Small intestine (tissue), 7 donors: ENCODE results near the gene SOD1. TPM values are rescaled to one million over a fixed set of nuclear protein-coding genes. Genes with fewer than 3 reads are reported as not detected.

Experiments
- DNase-seq, 2 donors: peaks; one replicate each; pipeline versions ENCODE4 v3.0.0 to v3.0.0-alpha.2; 2013
- FAIRE-seq: peaks from 2 replicates; lab custom pipeline; 2012; peaks lifted over from hg19 to GRCh38; lab: Jason Lieb, UNC
- H3K27ac ChIP-seq, 3 donors: one replicate each; pipeline ENCODE4 v1.5.1; 2013; ENCODE audit warnings: low read length in 2 of 3, mild to moderate bottlenecking in 2 of 3, control low read depth in 1 of 3, inconsistent platforms in 1 of 3, low read depth in 1 of 3, moderate library complexity in 1 of 3
- H3K27me3 ChIP-seq, 3 donors: one replicate each; pipeline ENCODE4 v1.6.1; 2013; ENCODE audit warnings: low read length in 3 of 3, inconsistent platforms in 1 of 3; ENCODE audit not compliant: control insufficient read depth in 3 of 3, insufficient read depth in 3 of 3
- H3K36me3 ChIP-seq, 3 donors: one replicate each; pipeline ENCODE4 v1.6.1; 2013; ENCODE audit warnings: low read length in 3 of 3, inconsistent platforms in 1 of 3, low read depth in 1 of 3, mild to moderate bottlenecking in 1 of 3, moderate library complexity in 1 of 3; ENCODE audit not compliant: control insufficient read depth in 3 of 3, insufficient read depth in 2 of 3
- H3K4me1 ChIP-seq, 3 donors: one replicate each; pipeline ENCODE4 v1.6.1; 2013; ENCODE audit warnings: low read length in 2 of 3, inconsistent platforms in 1 of 3, low read depth in 1 of 3, mild to moderate bottlenecking in 1 of 3, moderate library complexity in 1 of 3; ENCODE audit not compliant: control insufficient read depth in 3 of 3, insufficient read depth in 2 of 3
- H3K4me3 ChIP-seq, 3 donors: one replicate each; pipeline ENCODE4 v1.5.1; 2013; ENCODE audit warnings: low read length in 3 of 3, control low read depth in 1 of 3, inconsistent platforms in 1 of 3, low read depth in 1 of 3, mild to moderate bottlenecking in 1 of 3, moderate library complexity in 1 of 3
- H3K9me3 ChIP-seq, 2 donors: one replicate each; pipeline ENCODE4 v1.6.1; 2013; ENCODE audit warnings: low read depth in 1 of 2, low read length in 1 of 2; ENCODE audit not compliant: control insufficient read depth in 2 of 2, insufficient read depth in 1 of 2
- WGBS, 3 donors: extraction: QIAGEN DNeasy Blood & Tissue Kit; methylation state at CpG; one replicate each; pipeline ENCODE4 v1.1.7; 2013; 5-methylcytosine and 5-hydroxymethylcytosine counted together
- polyA plus RNA-seq, 4 donors: library from polyadenylated mRNA; stranded (reverse) in 3 of 4; unstranded in 1 of 4; fragments of 200-250 nt in 3 of 4; fragments of 120-200 nt in 1 of 4; gene quantifications; one replicate each; pipeline versions ENCODE4 v1.2.1 to v1.2.3, GENCODE V29; 2013
- donor health status: healthy with polysubstance abuse.
- donor health status: control.
- donor health status: control.
- donor health status: Bipolar disorder and iron deficiency.
- donor health status: healthy.

The SOD1 gene
- polyA plus RNA-seq, 4 donors: 163 to 1,515 (median 759) TPM

DNA sequence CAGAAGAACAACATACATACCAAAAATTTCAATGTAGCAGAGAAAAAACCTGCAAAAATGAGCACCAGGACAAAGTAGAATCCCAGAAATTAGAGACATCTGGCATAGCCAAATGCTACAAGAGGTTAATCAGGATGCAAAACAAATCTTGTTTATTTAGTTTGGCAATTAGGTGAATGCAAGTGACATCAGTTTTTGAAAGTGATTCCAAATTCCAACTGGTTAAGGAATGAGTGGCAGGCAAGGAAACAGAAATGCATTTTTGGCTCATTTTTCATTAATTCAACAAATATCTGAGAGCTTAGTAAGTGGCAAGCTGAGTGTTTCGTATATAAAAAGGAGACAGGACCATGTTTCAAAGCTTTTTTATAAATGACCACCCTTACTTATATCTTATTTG, 51.1 kb downstream of the SOD1 start:
- FAIRE-seq (no peak), DNase-seq (no peak)
- peaks cover 0 to 10% (median 4%) of the 10 kb centered on the region in 3 donors for H3K4me1 ChIP-seq
- no peaks in the 10 kb centered on the region for H3K9me3 ChIP-seq
- H3K27me3 ChIP-seq: no peaks in the 10 kb centered on the region
- H3K27ac ChIP-seq: no peak overlapping the region
- H3K36me3 ChIP-seq: peaks cover 0 to 5% (median 0%) of the 10 kb centered on the region in 3 donors
- 56 to 87% (median 80%) methylated on average over 1 of the region's 1 CpG for WGBS, 3 donors
- H3K4me3 ChIP-seq: no peak overlapping the region

DNA sequence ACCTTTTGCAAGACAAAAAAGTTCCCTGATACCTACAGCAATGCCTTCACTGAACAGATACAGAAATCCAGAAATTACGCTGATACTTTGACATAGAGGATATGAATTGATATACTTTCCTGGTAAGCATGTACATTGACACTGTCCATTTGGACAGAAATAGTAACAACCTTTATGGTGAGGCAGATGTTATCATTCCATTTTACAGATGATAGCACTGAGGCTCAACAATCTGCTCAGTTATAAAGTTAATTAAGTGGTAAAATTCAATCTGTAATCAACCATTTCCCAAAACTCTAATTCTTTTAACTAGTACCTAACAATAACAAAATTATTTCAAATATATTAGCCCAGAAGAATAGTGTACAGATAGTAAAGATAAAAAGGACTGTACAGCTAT, 51.8 kb downstream of the SOD1 start:
- Histone ChIP-seq H3K9me3 (no peaks in the 10 kb centered on the region), H3K4me1 (peaks cover 0 to 10% (median 4%) of the 10 kb centered on the region in 3 donors), H3K27me3 (no peaks in the 10 kb centered on the region), H3K4me3 (no peak overlapping the region), H3K27ac (no peak overlapping the region), H3K36me3 (peaks cover 0 to 2% (median 0%) of the 10 kb centered on the region in 3 donors)
- no peak for DNase-seq
- no peak for FAIRE-seq
- WGBS, 3 donors: 98 to 100% (median 98%) methylated on average over 1 of the region's 1 CpG

- peaks cover 0 to 10% (median 4%) of the 10 kb centered on the region in 3 donors for H3K4me1 ChIP-seq
- 97 to 100% (median 98%) methylated on average over 1 of the region's 1 CpG for WGBS, 3 donors
These were observed 52.3 kb downstream of the SOD1 start for GRCh38 chr21:31711745-31712285.

GRCh38 chr21:31713115-31713514, 53.6 kb downstream of the SOD1 start:
- peaks cover 0 to 10% (median 4%) of the 10 kb centered on the region in 3 donors for H3K4me1 ChIP-seq
- no peak overlapping the region for H3K27ac ChIP-seq
- WGBS, 3 donors: 52 to 76% (median 73%) methylated on average over 3 of the region's 3 CpGs
- no peaks in the 10 kb centered on the region for H3K27me3 ChIP-seq
- H3K36me3 ChIP-seq: no peaks in the 10 kb centered on the region
- FAIRE-seq: no peak
- no peak for DNase-seq
- no peak overlapping the region for H3K4me3 ChIP-seq
- H3K9me3 ChIP-seq: no peaks in the 10 kb centered on the region

More at GRCh38 chr21:31711745-31712285, 52.3 kb downstream of the SOD1 start:
- H3K4me3 ChIP-seq: no peak overlapping the region
- no peak overlapping the region for H3K27ac ChIP-seq
- DNase-seq: no peak
- H3K36me3 ChIP-seq: no peaks in the 10 kb centered on the region
- no peaks in the 10 kb centered on the region for H3K27me3 ChIP-seq
- FAIRE-seq: no peak
- no peaks in the 10 kb centered on the region for H3K9me3 ChIP-seq

- WGBS, 3 donors: 54 to 60% (median 59%) methylated on average over 5 of the region's 5 CpGs
- no peaks in the 10 kb centered on the region for H3K36me3 ChIP-seq
- no peak overlapping the region for H3K27ac ChIP-seq
- H3K4me3 ChIP-seq: no peak overlapping the region
- no peaks in the 10 kb centered on the region for H3K9me3 ChIP-seq
- H3K4me1 ChIP-seq: peaks cover 0 to 10% (median 4%) of the 10 kb centered on the region in 3 donors
- DNase-seq (no peak), FAIRE-seq (no peak)
- H3K27me3 ChIP-seq: no peaks in the 10 kb centered on the region
These were observed 54.7 kb downstream of the SOD1 start for GRCh38 chr21:31713973-31714740.

DNA sequence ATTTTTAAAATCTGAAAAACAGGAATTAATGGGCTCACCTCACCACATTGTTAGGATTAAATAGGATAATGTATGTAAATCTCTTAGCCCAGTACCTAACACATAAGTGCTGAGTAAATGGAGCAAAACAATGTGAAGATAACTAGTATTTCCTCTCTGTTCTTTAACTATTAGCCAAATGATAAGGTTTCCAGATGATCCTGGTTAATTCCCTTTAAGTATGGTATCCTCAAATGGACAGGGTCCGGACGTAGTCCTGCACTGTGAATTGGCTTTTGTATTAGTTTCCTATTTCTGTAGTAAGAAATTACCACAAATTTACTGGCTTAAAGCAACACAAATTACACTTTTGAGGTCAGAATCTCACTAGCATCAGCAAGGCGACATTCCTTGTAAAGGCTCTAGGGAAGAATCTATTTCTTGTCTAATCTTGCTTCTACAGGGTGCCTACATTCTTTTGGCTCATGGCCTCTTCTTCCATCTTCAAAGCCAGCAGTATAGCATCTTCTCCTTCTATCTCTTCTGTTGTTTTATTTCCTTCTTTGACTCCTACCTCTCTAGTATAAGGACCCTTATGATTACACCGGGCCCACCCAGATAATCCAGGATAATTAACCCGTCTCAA, 55.4 kb downstream of the SOD1 start:
- H3K4me1 ChIP-seq: peaks cover 0 to 10% (median 4%) of the 10 kb centered on the region in 3 donors
- H3K4me3 ChIP-seq: no peak overlapping the region
- FAIRE-seq (no peak), DNase-seq (no peak)
- WGBS, 3 donors: 85 to 92% (median 91%) methylated on average over 5 of the region's 5 CpGs
- no peak overlapping the region for H3K27ac ChIP-seq
- no peaks in the 10 kb centered on the region for H3K36me3 ChIP-seq
- no peaks in the 10 kb centered on the region for H3K9me3 ChIP-seq
- no peaks in the 10 kb centered on the region for H3K27me3 ChIP-seq

- WGBS, 3 donors: 89 to 91% (median 91%) methylated on average over 2 of the region's 2 CpGs
- H3K4me3 ChIP-seq: no peak overlapping the region
- FAIRE-seq: no peak
- H3K27me3 ChIP-seq: no peaks in the 10 kb centered on the region
- peaks cover 0 to 10% (median 4%) of the 10 kb centered on the region in 3 donors for H3K4me1 ChIP-seq
- no peak for DNase-seq
- no peak overlapping the region for H3K27ac ChIP-seq
- no peaks in the 10 kb centered on the region for H3K36me3 ChIP-seq
- no peaks in the 10 kb centered on the region for H3K9me3 ChIP-seq
These were observed 56.6 kb downstream of the SOD1 start for GRCh38 chr21:31716106-31716505.
